Posterior cingulate gyrus (tissue), 11 donors: ENCODE results near the gene MPRIP.
"Not testable (repeated sequence)": the region's sequence is repeated elsewhere in the genome, so short reads cannot be mapped to it uniquely, and the experiment has no call there.

Experiments
- DNase-seq, 10 donors: peaks; one replicate each; pipeline versions ENCODE4 v3.0.0 to v3.0.0-alpha.2; 2020 to 2021; ENCODE audit warnings: mixed read lengths in 3 of 10
- intact Hi-C: fragments of 100-400 bp; cut with DNase I; formaldehyde crosslinking; loops from one replicate; pipeline ENCODE4 v1.15.1; 2023

Gene MPRIP

DNA sequence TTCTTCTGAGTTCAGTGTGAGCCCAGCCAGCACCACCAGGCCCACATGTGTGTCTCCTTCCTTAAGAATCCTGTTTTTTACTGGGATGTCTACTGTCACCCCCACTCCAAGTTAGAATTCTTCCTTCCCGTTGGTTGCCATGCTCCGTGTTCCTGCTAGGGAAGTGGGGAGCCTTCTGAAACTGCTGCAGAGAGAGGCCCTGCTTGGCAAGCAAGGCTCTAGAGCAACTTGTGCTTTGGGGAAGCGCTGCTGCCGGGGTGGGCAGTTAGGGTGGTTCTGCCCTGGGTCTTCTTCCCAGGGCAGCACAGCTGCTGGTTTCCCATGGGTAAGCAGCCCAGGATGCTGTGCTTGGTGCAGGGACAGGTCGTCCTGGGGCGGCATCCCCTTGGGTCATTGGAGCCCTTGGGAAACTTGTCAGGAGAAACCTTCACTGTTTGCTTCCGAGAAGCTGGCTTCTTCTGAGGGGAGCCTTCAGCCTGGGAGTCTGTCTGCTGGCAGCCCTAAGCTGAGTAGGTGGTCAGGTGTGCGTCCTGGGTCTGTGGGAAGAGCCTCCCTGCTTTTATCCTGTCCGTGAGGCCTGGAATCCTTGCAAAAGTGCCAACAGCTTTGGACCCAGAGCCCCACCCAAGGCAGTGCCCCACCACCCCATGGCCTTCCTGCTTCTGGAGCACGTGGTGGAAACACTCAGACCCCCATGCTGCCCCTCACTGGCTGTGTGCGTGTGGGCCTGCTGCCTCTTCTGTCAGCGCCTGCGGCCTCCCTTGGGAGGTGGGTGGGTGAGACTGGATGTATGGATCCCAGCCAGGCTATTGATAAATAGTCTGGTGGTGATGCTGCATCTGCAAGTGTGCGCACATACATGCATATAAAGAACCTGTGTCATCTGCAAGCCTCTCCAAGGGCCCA, 92.0 kb downstream of the MPRIP start:
- DNase-seq, result peak in 4 of 10 donors; percentile 7 to 81 (median 51)
- intact Hi-C loops, result no loop called here

DNA sequence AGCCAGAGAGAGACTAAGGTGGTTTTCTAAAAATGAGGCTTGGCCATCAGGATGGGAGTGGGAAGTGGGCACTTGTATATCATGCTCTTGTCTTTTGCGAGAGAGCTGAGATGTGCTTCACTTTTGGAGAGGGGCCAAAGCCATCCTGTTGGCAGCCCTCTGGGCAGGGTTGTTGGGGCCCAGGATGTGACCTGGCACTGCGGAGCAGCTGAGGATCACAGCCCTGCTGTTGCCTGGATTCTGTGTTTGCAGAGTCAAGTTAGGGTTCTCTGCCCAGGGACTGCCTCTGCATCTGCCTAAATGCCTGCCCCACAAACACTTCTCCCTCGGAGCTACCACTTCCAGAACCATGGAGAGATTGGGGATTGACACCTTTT, 92.7 kb downstream of the MPRIP start:
- intact Hi-C loops, result no loop called here
- peak in 4 of 10 donors; percentile 5 to 77 (median 46) for DNase-seq

DNA sequence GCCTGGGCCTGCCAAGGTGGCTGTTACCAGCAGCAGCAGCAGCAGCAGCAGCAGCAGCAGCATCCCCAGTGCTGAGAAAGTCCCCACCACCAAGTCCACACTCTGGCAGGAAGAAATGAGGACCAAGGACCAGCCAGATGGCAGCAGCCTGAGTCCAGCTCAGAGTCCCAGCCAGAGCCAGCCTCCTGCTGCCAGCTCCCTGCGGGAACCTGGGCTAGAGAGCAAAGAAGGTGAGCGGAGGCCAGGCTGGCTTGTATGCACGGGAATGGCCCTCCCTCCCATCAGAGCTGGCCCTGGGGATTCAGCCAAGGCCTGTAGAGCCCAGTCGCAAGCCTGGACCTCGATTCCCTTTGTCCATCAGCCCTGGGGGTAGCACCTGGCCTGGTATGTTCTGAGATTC, 94.0 kb downstream of the MPRIP start:
- DNase-seq, result peak in 6 of 10 donors; percentile 25 to 88 (median 54)
- intact Hi-C loops, result not testable (repeated sequence)

DNA sequence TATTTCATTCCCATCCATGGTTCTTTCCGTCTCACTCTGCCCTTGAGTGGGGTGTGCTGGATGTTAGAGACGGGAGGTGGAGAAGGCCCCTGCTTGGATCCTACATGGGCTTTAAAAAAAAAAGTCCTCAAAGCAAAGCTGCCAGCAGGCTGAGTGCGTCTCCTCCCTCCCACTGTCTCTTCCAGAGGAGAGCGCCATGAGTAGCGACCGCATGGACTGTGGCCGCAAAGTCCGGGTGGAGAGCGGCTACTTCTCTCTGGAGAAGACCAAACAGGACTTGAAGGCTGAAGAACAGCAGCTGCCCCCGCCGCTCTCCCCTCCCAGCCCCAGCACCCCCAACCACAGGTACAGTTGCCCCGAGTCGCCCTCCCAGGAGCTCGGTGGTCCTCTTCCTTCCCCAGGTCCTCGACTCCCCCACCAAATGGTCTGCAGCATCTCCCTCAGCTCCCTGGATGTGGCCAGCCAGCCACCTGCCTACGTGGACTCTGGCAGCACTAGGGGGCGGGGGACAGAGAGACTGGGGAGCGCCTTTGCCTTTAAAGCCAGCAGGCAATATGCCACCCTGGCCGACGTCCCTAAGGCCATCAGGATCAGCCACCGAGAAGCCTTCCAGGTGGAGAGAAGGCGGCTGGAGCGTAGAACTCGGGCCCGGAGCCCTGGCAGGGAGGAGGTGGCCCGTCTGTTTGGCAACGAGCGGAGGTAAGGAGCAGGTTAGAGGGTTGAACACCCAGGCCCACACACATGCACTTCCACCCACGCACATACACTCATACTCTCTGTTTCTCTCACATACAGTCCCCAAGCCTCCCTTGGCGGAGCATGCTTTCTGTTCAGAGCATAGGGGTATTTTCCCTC, 95.7 kb downstream of the MPRIP start:
- intact Hi-C loops, result no loop called here
- peak in 4 of 10 donors; percentile 11 to 83 (median 67) for DNase-seq

DNA sequence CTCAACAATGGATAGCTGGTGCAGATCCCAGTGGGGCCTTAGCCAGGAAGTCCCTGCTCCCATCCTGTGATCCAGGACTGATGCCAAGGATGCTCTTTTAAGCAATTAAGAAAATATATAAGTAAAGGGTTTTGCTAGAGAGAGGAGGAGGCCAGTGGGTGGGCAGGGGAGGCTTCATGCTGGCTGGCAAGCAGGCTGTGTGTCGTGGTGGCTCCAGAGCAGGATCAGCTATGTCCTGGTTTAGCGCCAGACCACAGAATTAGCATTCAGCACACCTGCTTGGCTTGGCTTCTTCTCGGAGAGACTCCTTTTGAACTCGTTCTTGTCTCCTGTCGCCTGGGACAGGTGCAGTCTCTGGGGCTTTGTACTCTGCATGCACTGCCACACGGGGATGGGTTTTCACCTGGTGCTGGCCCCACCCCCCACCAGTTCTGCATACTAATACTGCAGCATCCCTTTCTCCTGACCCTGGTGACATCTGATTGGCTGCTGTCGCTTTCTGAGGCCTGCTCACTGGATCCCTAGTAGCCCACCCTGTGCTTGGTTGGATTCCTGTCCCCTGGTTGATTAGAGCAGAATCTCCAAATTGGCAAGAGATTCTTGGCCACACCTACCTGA, 97.8 kb downstream of the MPRIP start:
- DNase-seq, result peak in 3 of 10 donors; percentile 5 to 82 (median 75)
- intact Hi-C loops, result loop anchor here (10.0 kb wide), 1 partner anchor 135 kb away; no protein-coding TSS in a partner anchor

DNA sequence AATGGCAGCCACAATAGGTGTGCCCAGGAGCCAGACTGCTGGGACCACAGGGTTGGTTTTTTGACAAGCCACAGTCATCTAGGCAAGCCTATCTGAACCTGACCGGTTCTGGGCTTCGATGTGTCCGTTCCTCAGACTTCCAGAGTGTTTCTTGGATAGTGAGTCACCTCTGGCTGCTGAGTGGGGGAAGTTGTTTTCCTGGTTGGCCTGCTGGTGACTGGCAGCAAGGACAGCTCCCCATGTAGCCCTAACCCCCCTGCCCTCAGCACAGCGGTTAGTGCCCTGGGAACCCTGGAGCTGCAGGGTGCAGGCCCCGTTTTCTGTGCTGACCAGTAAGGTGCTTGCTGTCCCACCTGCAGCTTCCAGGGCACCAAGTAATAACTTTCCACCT, 98.3 kb downstream of the MPRIP start:
- peak in 3 of 10 donors; percentile 7 to 61 (median 57) for DNase-seq
- intact Hi-C loops, result loop anchor here (10.0 kb wide), 1 partner anchor 136 kb away; no protein-coding TSS in a partner anchor

DNA sequence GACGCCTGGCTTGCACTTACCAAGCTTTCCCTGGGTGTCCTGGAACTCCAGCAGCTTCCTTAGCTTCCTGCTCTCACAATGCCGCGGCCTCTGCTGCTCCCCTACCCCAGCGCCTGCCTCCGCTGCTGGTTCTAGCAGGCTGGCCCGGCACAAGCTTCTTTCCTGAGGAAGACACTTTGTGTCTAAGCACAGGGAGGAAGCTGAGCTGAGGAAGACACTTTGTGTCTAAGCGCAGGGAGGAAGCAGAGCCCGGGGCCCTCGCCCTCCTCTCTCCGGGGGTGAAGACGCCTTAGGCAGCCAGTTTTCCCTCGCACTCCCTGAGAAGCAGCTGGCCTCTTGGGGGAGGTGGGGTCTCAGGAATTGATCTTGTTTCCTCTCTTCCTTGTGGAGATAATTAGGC, 99.0 kb downstream of the MPRIP start:
- intact Hi-C loops, result loop anchor here (10.0 kb wide), 1 partner anchor 136 kb away; no protein-coding TSS in a partner anchor
- peak in 3 of 10 donors; percentile 6 to 81 (median 53) for DNase-seq

DNA sequence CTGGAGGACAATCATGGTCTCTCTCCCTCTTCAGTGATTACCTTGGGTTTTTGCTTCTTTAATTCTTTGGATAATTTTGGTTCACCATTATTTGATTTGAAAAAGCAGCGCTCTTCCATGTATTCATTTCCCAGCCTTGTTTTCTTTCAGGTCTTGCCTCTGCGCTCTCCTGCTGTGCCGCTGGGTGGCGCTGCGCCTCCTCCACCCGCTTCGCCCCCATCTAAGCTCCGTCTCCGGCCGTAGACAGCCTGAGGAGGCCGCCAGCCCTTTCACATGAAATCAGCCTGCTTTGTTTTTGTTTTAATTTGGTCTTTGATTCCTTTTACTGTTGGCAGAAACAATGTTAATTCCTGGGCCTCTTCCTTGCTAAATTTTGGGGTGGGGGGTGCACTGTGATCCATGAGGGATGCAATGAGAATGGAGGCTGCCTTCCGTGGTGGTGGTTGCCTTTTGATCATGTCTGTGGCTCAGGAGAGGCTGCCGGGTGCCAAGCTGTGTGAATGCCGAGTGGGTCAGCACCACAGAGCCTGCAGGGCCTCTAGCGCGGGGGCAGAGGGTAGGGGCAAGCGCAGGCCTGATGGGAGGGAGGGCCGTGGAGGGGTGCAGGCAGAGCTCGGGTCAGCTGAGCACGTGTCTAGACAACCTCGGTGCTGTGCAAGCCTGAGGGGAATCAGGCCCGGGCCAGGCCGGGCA, 99.7 kb downstream of the MPRIP start:
- intact Hi-C loops, result loop anchor here (10.0 kb wide), 1 partner anchor 137 kb away; no protein-coding TSS in a partner anchor
- DNase-seq, result peak; percentile 69 to 97 (median 80)

DNA sequence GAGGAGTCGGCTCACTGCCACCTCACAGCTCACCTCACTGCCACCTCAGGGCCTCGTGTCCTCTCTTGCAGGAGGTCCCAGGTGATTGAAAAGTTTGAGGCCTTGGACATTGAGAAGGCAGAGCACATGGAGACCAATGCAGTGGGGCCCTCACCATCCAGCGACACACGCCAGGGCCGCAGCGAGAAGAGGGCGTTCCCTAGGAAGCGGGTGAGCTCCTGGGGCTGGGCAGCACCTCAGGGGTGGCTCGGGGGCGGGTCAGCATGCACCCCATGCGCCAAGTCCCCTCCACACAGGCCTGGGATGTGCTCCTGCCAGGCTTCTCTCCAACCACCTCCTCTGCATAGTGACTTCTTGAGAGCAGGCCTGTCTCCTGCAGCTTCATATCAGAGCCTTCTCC, 100.3 kb downstream of the MPRIP start:
- DNase-seq, result peak in 2 of 10 donors; percentile 3 to 55
- intact Hi-C loops, result loop anchor here (10.0 kb wide), 1 partner anchor 138 kb away; no protein-coding TSS in a partner anchor

DNA sequence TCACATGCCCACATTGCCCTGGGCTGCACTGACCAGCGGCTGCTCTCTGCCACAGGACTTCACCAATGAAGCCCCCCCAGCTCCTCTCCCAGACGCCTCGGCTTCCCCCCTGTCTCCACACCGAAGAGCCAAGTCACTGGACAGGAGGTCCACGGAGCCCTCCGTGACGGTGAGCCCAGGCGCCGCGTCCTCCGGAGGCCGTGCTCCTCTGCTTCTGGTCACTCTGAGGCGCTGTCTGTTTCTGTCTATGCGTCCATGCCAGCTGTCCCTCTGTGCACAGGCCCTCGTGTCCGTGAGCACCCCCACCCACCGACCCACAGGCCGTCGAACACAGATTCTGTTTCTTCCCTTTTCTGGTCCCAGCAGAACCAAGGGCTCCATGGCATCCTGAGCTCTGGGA, 101.2 kb downstream of the MPRIP start:
- intact Hi-C loops, result loop anchor here (10.0 kb wide), 1 partner anchor 139 kb away; no protein-coding TSS in a partner anchor
- peak in 2 of 10 donors; percentile 5 to 52 for DNase-seq

DNA sequence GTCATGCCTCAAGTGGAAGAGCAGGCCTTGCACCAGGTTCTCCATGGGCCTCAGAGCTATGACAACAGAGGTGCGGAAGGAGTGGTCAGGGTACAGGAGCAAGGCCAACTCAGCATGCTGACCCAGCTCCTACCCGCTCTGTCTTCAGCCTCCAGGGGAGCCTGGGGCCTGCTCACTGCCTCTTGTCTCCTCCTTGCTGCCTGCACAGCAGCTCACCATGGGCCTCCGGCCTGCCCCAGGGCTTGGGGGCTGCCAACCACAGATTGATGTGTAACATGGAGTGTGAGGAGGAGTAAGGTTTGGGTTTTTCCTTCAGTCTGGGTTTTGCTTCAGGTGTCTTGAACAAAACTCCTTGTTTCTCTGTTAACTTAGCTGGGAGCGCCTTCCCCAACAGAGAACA, 101.8 kb downstream of the MPRIP start:
- intact Hi-C loops, result loop anchor here (10.0 kb wide), 1 partner anchor 139 kb away; no protein-coding TSS in a partner anchor

DNA sequence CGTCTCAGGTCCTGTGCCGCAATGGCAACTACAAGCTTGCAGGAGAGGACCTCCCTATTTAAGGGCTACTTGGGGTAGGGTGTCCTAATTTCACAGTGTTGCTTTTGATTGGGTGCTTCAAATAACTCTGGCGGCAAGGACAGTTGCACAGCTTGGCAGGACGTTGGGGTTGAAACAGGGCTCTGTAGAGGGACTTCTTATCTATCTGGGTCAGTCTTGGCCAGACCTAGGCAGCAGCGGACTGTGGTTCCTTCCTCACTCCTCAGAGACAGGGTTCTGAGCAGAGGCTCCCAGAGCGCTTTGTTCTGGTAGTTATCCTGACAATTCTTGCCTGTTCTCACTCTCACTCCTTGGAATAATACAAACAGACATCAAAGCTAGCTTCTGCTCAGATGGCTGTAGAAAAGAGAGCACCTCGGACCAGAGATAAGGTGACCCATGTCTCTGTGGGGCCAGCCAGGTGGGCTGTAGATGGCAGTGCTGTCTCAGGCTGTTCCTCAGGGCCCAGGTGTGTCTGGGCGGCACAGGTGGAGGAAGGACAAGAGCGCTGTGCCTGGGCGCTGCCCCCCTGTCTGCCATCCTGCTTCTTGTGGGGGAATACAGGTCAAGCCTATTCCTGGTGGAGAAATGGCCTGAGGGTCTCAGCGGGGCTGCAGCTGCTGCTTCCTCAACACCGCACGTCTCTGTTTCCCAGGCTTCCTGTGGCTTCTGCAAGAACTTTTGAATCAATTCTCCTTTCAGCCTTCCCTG, 102.8 kb downstream of the MPRIP start:
- intact Hi-C loops, result loop anchor here (5.0 to 10.0 kb wide), 2 partner anchors 103 to 140 kb away; partner anchors contain the start of gene MPRIP
- peak in 2 of 10 donors; percentile 4 to 72 for DNase-seq

More for the DNA sequence above, 101.8 kb downstream of the MPRIP start:
- DNase-seq, result peak in 1 of 10 donors; percentile 73

DNA sequence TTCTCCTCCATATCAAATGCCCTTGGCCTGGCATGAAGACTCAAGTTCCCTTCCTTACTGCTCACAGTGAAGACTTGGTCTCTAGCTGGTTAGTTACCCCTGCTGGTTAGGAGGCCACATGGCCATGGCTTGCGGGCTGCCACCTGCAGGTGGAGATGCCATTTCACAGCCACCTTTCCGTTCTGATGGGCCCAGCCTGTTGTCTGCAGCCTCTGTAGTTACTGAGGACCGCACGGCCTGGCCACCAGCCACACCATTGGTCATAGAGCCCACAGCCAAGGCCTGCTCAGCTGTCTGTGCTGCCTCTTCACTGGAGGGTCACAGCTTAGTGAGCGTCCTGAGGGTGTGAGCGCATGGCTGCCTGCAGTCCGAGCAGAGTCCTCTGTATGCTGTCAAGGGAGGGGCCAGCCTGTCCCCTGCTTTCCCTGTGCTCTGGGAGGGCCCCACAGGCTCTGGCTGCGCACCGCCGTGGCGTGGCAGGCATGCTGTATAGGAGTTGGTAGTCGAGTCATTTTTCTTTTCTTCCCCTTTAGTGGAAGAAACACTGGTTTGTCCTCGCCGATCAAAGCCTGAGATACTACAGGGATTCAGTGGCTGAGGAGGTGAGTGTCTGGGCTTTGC, 104.6 kb downstream of the MPRIP start:
- intact Hi-C loops, result loop anchor here (5.0 to 10.0 kb wide), 2 partner anchors 105 to 142 kb away; partner anchors contain the start of gene MPRIP
- DNase-seq, result peak in 1 of 10 donors; percentile 72

DNA sequence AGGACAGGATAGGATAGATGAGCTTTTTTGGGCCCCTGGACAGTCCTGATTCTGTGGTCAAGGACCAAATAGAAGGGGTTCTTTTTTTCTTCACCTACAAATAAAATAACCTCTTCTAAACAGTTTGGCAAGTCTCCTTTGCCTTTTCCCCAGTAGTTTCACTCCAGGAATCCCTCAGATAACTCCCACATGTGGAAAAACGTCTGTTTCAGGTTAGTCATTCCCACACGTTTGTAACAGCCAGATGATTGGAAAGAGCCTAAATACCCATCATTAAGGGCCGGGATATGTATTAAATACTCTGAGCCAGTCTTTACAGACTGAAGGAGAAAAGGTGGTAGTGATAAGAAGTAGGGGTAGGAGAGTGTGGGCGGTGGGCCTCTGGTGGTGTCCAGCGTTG, 105.6 kb downstream of the MPRIP start:
- intact Hi-C loops, result loop anchor here (5.0 to 10.0 kb wide), 2 partner anchors 106 to 143 kb away; partner anchors contain the start of gene MPRIP
- DNase-seq, result no peak

DNA sequence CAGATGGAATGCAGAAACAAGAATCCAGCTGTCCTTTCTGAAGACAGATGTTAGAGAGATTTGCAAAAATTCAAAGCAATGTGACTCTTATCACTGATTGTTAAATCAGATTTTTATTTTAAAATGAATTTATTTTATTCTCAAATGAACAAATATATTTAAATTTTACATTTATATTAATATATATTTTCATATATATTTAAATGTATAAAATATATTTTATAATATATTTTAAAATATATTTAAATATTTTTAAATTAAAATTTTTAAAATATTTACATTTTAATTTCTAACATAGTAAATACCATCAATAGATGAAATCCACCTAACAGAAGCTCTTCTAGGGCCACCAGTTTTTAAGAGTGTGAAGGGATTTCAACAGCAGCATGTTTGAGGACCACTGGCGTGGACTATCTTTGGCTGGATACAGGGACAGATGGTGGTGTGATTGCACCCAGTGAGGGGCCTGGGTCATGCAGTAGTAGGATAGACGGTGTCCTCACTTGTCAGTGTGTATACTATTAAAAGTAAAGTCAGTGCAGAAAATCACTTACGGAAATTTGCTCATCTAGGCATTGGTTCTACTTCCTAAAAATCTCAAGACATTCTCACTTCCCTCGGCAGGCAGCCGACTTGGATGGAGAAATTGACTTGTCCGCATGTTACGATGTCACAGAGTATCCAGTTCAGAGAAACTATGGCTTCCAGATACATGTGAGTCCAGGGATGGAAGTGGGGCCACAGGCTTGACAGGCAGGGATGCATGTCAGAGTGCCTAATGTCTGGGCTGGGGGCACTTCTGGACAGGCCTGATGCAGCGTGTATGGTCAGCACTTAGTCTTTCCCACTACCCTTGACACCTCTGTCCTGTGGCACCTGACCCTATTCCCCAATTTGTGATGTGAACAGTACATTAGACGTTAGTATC, 107.5 kb downstream of the MPRIP start:
- intact Hi-C loops, result loop anchor here (5.0 to 10.0 kb wide), 2 partner anchors 107 to 145 kb away; partner anchors contain the start of gene MPRIP
- no peak for DNase-seq

DNA sequence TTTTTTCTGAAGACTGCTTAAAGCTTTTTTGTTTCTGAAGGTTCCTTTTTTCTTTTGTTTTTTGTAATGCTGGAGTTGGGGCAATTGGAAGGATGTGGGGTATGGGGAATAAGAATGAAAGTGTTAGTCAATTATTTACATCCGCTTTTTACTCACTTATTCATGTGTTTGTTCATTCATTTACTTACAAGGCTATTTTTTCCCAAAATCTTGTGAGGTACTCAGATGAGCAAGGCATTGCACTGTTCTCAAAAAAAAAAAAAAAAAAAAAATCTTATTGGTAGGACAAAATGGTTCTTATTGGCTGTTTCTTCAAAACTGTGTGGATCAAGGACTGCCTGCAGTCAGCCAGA, 108.2 kb downstream of the MPRIP start:
- intact Hi-C loops, result no loop called here
- DNase-seq, result no peak

DNA sequence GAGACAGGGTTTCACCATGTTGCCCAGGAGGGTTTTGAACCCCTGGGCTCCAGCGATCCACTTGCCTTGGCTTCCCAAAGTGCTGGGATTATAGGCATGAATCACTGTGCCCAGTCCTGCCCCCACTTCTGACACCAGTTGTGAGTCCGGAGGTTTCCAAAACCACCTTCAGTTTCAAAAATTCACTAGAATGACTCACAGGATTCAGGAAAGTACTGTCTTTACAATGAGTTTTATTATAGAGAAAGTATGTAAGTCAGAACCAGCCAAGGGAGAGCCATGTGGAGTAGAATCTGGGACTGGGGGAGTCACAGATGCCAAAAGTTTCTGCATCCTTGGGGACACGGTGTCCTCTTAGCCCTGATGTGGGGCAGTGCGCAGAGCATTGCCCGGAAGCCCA, 108.8 kb downstream of the MPRIP start:
- intact Hi-C loops, result no loop called here
- DNase-seq, result no peak
